Germinal center (tissue), 1 donor: ENCODE results near the gene WDR6.

Source experiments
- DNase-seq: peaks from one replicate; pipeline ENCODE4 v3.0.0; 2012; ENCODE audit warnings: mixed read lengths, low spot score

WDR6 gene

DNA sequence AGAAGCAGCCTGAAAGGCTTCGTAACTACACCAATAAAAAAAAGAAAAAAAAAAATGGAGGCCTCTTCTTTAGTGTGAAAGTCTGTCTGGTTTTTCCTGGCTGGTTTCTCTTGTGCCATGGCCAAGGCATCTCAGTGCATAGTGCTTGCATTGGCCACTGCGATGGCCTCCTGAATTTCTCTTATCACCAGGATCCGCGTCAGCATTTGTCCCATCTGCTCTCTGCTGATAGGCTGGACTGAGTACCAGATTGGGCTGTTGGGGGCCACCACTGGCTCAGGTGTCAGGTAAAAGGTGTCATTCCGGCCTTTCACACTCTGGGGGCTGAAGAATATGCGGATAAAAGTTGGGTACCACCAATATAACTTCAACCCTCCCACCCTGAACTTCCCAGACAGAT is 23.1 kb downstream of the WDR6 start:
- no peak for DNase-seq

DNA sequence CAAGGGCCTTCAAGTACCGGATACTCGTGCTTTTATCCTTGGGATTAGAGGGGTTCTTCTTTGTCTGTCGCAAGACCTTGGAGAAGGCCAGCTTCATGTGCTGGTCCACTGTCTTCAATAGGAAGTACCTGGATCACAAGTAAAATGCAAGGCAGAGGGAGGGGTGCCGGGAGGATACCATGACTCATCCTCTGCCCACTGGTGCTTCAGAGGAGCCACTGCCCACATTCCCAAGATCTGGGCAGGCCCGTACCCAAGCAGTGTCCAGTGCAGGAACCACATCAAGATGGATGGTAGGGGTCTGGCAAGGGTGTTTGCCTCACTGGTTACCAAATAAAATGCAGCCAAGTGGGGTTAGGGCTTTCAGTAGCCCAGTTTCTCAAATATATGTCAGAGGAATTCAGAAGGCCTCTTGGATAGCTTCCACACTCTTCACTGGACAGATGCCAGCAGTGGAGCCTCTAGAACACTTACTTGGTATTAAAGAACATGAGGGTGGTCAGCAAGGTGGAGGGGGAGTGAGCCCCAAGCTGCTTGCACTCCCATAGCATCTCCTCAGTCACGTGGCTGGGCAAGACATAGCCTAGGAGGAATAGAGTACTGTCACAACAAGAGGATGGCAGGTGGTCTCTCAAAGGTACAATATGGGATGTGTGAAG is 25.6 kb downstream of the WDR6 start:
- no peak for DNase-seq

DNA sequence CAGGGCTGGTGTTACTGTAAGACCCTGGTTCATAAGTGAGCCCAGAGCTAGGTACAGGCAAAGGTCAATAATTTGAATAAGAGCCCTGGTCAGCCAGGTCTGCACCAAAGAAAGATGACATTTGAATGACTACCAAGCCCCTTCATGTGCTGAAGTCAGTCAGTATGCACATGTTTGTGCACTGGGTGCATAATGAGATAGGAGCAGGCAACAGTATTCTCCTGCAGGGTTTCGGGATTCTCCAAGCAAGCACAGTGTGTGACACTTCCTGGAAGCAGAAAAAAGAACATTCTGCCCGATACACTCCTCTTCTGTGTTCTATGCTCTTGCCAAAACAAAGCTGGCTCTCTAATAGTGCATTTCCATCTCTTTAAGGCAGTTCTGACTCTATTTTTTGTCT is 27.5 kb downstream of the WDR6 start:
- DNase-seq = no peak

DNA sequence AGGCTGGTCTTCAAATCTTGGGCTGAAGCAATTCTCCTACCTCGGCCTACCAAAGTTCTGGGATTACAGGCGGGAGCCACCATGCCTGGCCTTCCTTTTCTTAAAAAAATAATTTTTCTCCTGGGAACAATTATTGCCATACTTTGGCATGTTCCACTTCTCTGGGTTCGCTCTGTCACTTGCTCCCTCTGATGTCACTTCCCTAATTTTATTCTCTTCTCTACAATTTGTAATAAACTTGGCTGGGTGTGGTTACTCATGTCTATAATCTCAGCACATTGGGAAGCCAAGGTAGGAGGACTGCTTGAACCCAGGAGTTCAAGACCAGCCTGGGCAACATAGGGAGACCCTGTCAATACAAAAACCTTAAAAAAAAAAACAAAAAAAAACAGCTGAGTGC is 28.1 kb downstream of the WDR6 start:
- DNase-seq = no peak

DNA sequence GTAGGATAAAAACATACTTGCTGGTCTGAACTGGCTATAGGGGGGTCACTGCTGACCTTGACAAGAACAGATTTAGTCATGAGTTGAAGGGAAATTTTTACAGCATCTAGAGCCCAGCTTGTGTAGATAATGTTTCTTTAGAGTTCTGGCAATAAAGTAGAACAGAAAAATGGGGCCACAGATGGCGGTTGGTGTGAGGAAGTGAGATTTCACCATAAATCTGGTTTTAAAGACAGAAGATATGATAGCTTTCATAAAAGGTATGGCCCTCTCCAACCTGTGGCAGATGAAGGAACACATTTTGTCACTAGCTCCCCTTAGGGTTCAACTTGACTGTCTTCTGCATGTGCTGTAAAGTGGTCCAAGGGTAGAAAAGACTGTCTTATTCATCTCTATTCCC is 46.4 kb downstream of the WDR6 start:
- DNase-seq = no peak

DNA sequence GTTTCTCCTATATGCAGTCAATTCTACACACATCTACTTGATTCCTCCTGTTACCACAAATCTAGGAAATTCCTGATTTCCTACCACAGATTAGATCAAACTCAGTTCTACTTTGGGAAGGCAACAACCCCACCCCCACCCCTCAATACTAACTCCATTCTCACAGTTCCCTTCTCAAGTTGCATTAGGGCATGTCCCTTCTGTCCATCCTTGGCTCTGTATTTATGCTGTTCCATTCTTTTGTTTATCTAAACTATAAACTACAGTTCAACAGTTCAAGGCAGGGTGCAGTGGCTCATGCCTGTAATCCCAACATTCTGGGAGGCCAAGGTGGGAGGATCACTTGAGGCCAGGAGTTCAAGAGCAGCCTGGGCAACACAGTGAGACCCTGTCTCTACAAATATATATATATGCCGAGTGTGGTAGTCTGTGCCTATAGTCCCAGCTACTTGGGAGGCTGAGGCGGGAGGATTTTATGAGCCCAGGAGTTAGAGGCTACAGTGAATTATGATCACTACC is 47.2 kb downstream of the WDR6 start:
- no peak for DNase-seq

DNA sequence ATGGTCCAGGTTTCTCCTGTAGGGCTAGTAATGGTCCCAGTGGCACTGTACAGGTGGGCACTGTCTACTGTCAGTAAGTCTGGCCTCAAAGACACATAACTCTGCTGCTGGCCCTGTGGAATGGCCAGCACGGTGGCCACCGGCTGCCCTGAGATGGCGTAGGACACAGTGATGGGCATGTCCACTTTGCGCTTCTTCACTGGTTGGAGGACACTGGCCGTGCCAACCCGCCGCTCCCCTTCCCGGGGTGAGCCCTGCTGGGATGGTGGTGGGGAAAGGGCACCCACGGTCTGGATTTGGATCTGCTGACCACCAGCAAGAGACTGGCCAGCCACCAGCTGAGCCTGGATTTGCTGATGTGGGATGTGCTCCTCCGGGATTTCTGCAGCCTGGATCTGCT is 50.1 kb downstream of the WDR6 start:
- no peak for DNase-seq

DNA sequence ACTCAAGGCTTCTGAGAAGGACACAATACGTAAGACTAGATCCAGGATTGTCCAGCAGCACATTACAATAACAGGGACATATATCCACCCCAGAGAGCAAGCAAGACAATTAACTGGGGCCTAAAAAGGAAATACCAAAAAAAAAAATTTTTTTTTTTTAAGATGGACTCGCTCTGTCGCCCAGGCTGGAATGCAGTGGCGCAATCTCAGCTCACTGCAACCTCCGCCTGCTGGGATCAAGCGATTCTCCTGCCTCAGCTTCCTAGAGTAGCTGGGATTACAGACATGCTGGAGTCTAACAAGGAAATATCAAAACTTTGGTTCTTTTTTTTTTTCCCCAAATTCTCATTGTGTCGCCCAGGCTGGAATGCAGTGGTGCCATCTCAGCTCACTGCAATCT is 50.8 kb downstream of the WDR6 start:
- DNase-seq = no peak
